GM12878 (cell line): ENCODE results near the gene MOG. TPM values are rescaled to one million over a fixed set of nuclear protein-coding genes. Genes with fewer than 3 reads are reported as not detected.

Source experiments
- ATAC-seq: fragments of 200-7000 bp; cut with Tn5 transposase; 3 replicates; pipeline ENCODE4 v1.9.1; 2020; ENCODE audit warnings: mild to moderate bottlenecking, moderate library complexity
- BruUV-seq: library from RNA; stranded (reverse); fragments of 400-500 nt; replicated peaks from 2 replicates; lab custom pipeline; 2021; lab: Mats Ljungman, UMichigan
- CTCF ChIA-PET: fragments of 300-600 bp; sonication (Branson Sonifier 250); formaldehyde crosslinking; extraction: SDS; loops from one replicate; lab custom pipeline; 2021; ENCODE audit warnings: inconsistent platforms; lab: Yijun Ruan, JAX
- POLR2A ChIA-PET: fragments of 350-600 bp; formaldehyde crosslinking; extraction: SDS; loops from one replicate; lab custom pipeline; 2021; ENCODE audit warnings: inconsistent platforms; lab: Charles Lee
- RAD21 ChIA-PET: fragments of 300-600 bp; sonication (Branson Sonifier 250); formaldehyde crosslinking; loops from one replicate; lab custom pipeline; 2023; ENCODE audit warnings: antibody characterized with exemption; ENCODE audit not compliant: unreplicated experiment; lab: Charles Lee
- SMC1A ChIA-PET: fragments of 300-600 bp; sonication (Branson Sonifier 250); formaldehyde crosslinking; loops from one replicate; lab custom pipeline; 2023; ENCODE audit not compliant: unreplicated experiment, uncharacterized antibody; lab: Charles Lee
- DNase-seq: peaks from one replicate; pipeline ENCODE4 v3.0.0-alpha.2; 2011; ENCODE audit warnings: low read depth, low spot score
- FAIRE-seq: peaks from 3 replicates; lab custom pipeline; 2011; peaks lifted over from hg19 to GRCh38; lab: Jason Lieb, UNC
- H2AFZ ChIP-seq: 2 replicates; pipeline ENCODE4 v1.6.0; 2011; ENCODE audit warnings: low read depth, low read length, control low read depth; ENCODE audit not compliant: control insufficient read depth
- H3K27ac ChIP-seq: 2 replicates; pipeline ENCODE4 v1.5.1; 2011; ENCODE audit warnings: control low read depth; ENCODE audit not compliant: control insufficient read depth, insufficient read depth
- H3K27me3 ChIP-seq, 2 experiments: replicated peaks in 1 of 2; 2 replicates each; pipeline versions ENCODE4 v1.6.0 to v1.6.1; 2011; ENCODE audit warnings: low read length in 1 of 2; ENCODE audit not compliant: control insufficient read depth in 2 of 2, insufficient read depth in 2 of 2
- H3K36me3 ChIP-seq, 2 experiments: 2 replicates each; pipeline ENCODE4 v1.5.1; 2011; ENCODE audit warnings: low read length in 1 of 2; ENCODE audit not compliant: control insufficient read depth in 2 of 2, insufficient read depth in 2 of 2
- H3K4me1 ChIP-seq: 2 replicates; pipeline ENCODE4 v1.6.1; 2011; ENCODE audit warnings: mild to moderate bottlenecking, low read length, moderate library complexity, mixed read lengths; ENCODE audit not compliant: control insufficient read depth, insufficient read depth
- H3K4me2 ChIP-seq: 2 replicates; pipeline ENCODE4 v1.6.0; 2011; ENCODE audit warnings: control low read depth; ENCODE audit not compliant: control insufficient read depth, insufficient read depth
- H3K4me3 ChIP-seq: fragments of 200-600 bp; sonication (generic); 2 replicates; pipeline ENCODE4 v1.5.1; 2016
- H3K79me2 ChIP-seq: 2 replicates; pipeline ENCODE4 v1.6.0; 2011; ENCODE audit warnings: low read length; ENCODE audit not compliant: control insufficient read depth, insufficient read depth
- H3K9ac ChIP-seq: 2 replicates; pipeline ENCODE4 v1.8.0; 2011; ENCODE audit warnings: low read length, control low read depth, mixed read lengths; ENCODE audit not compliant: control insufficient read depth, insufficient read depth
- H3K9me3 ChIP-seq: replicated peaks from 3 replicates; pipeline ENCODE4 v1.5.1; 2011; ENCODE audit warnings: mild to moderate bottlenecking, low read length; ENCODE audit not compliant: control insufficient read depth, insufficient read depth
- H4K20me1 ChIP-seq: 2 replicates; pipeline ENCODE4 v1.6.0; 2011; ENCODE audit not compliant: control insufficient read depth, insufficient read depth
- IKZF1 ChIP-seq: fragments of 450-650 bp; conservative IDR thresholded peaks from 2 replicates; pipeline ENCODE4 v1.6.1; 2017; ENCODE audit warnings: antibody characterized with exemption, mild to moderate bottlenecking
- IKZF2 ChIP-seq, 2 experiments: fragments of 450-650 bp; IDR thresholded peaks; 2 replicates each; pipeline ENCODE4 v1.6.1; 2017; ENCODE audit warnings: mild to moderate bottlenecking in 2 of 2, moderate library complexity in 2 of 2
- RAD21 ChIP-seq: IDR thresholded peaks from 2 replicates; pipeline ENCODE4 v1.6.1; 2011; ENCODE audit warnings: mild to moderate bottlenecking, low read depth, low read length, moderate library complexity; ENCODE audit not compliant: insufficient read depth
- SMC3 ChIP-seq: IDR thresholded peaks from 2 replicates; pipeline ENCODE4 v1.6.1; 2011; ENCODE audit warnings: low read length, improper control_type of control experiment, borderline replicate concordance
- YBX1 ChIP-seq: fragments of 450-650 bp; IDR thresholded peaks from 2 replicates; pipeline ENCODE4 v1.6.1; 2016; ENCODE audit warnings: antibody characterized with exemption
- WGBS: methylation state at CpG from one replicate; pipeline ENCODE4 v1.1.6; 2016; ENCODE audit warnings: low lambda C conversion rate; ENCODE audit not compliant: insufficient replicate concordance, insufficient coverage; ENCODE audit errors: missing lambda C conversion rate; 5-methylcytosine and 5-hydroxymethylcytosine counted together
- in situ Hi-C: fragments of 300-500 bp; cut with MboI; formaldehyde crosslinking; loops from 9 replicates; pipeline ENCODE4 v1.14.3; 2018; ENCODE audit warnings: mixed read lengths
- intact Hi-C: fragments of 100-400 bp; cut with micrococcal nuclease; formaldehyde crosslinking; loops from one replicate; pipeline ENCODE4 v1.14.2; 2022; ENCODE audit not compliant: unreplicated experiment
- polyA plus RNA-seq, 11 experiments: library from polyadenylated mRNA; depleted of rRNA in 4 of 11; unstranded in 6 of 11; stranded (reverse) in 5 of 11; fragments of >200 nt; fragmentation: Nextera tagmentation in 4 of 11; fragmentation: Illumina TruSeq in 1 of 11; extraction: Ambion mirVana in 4 of 11; extraction: Trizol in 1 of 11; gene quantifications; 1 replicate in 1 of 11; 2 replicates in 10 of 11; pipeline versions ENCODE4 v1.2.1 to v1.2.3, GENCODE V29; 2011 to 2016; ENCODE audit warnings: inconsistent platforms in 2 of 11, missing spikeins in 2 of 11, low read depth in 1 of 11
- total RNA-seq, 4 experiments: library from RNA; depleted of rRNA in 3 of 4; stranded (reverse); fragments of >200 nt in 3 of 4; fragmentation: Illumina TruSeq in 1 of 4; extraction: Trizol in 1 of 4; gene quantifications; 2 replicates each; pipeline versions ENCODE4 v1.2.1 to v1.2.3, GENCODE V29; 2013 to 2021
- TF ChIP-seq, protein P1 (sequence below): IDR thresholded peaks from 2 replicates; pipeline ENCODE4 v1.6.1; 2012; ENCODE audit warnings: improper control_type of control experiment, low read depth, low read length; ENCODE audit not compliant: insufficient replicate concordance
- TF ChIP-seq, protein P2 (sequence below), 3 experiments: IDR thresholded peaks in 2 of 3; conservative IDR thresholded peaks in 1 of 3; 2 replicates each; pipeline ENCODE4 v1.5.1; 2011; ENCODE audit warnings: low read depth in 3 of 3, low read length in 3 of 3, mild to moderate bottlenecking in 3 of 3, control low read depth in 2 of 3, moderate library complexity in 2 of 3, inconsistent platforms in 1 of 3, mixed read lengths in 1 of 3; ENCODE audit not compliant: control insufficient read depth in 2 of 3, insufficient read depth in 1 of 3; ENCODE audit errors: extremely low read depth in 1 of 3
- TF ChIP-seq, protein P3 (sequence below): fragments of 450-650 bp; IDR thresholded peaks from 2 replicates; pipeline ENCODE4 v1.6.1; 2017; ENCODE audit warnings: low read depth, mild to moderate bottlenecking, moderate library complexity

The MOG gene
- total and polyA plus RNA-seq, 10 of the 15 experiments (the other 5 are each of a cell fraction or from before 2014, with no cell fraction given): not detected

DNA sequence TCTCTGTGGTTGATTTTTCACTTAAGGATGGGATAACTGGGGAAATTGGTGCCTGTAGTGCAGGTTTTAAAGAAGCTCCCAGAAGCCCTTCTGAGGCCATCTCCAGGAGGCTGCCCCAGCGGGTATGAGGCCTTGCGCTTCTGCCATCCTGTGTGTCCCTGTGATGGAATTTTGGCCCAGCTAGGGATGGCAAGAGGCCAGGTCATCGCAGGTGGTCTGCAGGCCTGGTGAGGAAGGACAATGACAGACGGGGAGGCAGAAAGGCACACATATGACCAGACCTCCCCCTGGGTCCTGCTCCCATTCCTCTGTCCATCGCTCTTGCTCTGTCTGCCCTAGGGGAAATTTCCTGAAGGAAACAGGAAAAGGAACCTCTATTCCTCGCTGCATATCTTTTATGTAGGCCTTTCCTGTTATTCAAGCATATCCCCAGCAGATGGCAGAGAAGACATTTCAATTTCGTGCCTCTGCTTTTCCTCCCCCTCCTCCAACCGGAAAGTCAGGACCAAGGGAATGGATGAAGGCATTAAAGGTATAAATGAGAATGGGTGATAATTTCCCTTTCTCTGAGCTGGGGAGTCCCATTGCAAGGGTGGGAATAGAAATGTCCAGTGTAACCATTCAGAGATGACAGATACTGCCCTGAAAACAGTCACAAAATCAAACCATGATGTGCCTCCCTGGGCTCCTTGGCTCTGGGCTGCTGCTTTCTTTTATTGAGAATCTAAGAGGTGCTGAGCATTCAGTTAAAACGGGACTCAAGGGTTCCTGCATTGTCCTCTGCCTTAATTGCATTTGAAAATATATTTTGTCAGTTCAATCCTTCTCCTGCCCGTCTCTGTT lies 48.7 kb downstream of the MOG start:
- Histone ChIP-seq H3K9ac (no peak overlapping the region), H3K9me3 (no peaks in the 10 kb centered on the region; the same call in 2 of the 3 replicates), H3K36me3 (no peaks in the 10 kb centered on the region), H4K20me1 (no peaks in the 10 kb centered on the region), H3K27ac (no peak overlapping the region), H3K27me3 (no peaks in the 10 kb centered on the region), H3K4me1 (peaks cover 11% of the 10 kb centered on the region; the same call in 1 of the 2 replicates), H3K4me2 (no peak overlapping the region), H2AFZ (no peak overlapping the region), H3K4me3 (no peak overlapping the region)
- CTCF ChIA-PET: interaction anchor here (1.0 to 2.2 kb wide), 8 partner anchors 15 to 129 kb away, joined by 3 to 10 read pairs (median 6); no protein-coding TSS in a partner anchor
- in situ Hi-C loops (no loop called here), intact Hi-C loops (loop anchor here (1.0 kb wide), 1 partner anchor 129 kb away; no protein-coding TSS in a partner anchor)
- SMC1A ChIA-PET: interaction anchor here (0.6 to 1.5 kb wide), 7 partner anchors 11 to 330 kb away, joined by 3 to 6 read pairs (median 3); no protein-coding TSS in a partner anchor
- FAIRE-seq: no peak
- no peak for ATAC-seq
- RAD21 ChIA-PET: interaction anchor here (0.9 kb wide), 2 partner anchors 43 to 45 kb away, joined by 3 read pairs; no protein-coding TSS in a partner anchor
- POLR2A ChIA-PET: interaction anchor here (0.8 kb wide), 1 partner anchor 47 kb away, joined by 3 read pairs; no protein-coding TSS in a partner anchor
- BruUV-seq: no TSS peak
- no peak for DNase-seq
- TF ChIP-seq YBX1 (no peak), IKZF2 (IDR thresholded peaks at IDR 0.05) (peak; percentile 18 to 25; a peak in 1 of 4 replicates), IKZF1 (0 out of 2 replicates have a peak, but pooled peaks have one; percentile 20), RAD21 (peak; percentile 60), SMC3 (peak; percentile 51; the same call in 1 of the 2 replicates)
- TF ChIP-seq, protein P1, sequence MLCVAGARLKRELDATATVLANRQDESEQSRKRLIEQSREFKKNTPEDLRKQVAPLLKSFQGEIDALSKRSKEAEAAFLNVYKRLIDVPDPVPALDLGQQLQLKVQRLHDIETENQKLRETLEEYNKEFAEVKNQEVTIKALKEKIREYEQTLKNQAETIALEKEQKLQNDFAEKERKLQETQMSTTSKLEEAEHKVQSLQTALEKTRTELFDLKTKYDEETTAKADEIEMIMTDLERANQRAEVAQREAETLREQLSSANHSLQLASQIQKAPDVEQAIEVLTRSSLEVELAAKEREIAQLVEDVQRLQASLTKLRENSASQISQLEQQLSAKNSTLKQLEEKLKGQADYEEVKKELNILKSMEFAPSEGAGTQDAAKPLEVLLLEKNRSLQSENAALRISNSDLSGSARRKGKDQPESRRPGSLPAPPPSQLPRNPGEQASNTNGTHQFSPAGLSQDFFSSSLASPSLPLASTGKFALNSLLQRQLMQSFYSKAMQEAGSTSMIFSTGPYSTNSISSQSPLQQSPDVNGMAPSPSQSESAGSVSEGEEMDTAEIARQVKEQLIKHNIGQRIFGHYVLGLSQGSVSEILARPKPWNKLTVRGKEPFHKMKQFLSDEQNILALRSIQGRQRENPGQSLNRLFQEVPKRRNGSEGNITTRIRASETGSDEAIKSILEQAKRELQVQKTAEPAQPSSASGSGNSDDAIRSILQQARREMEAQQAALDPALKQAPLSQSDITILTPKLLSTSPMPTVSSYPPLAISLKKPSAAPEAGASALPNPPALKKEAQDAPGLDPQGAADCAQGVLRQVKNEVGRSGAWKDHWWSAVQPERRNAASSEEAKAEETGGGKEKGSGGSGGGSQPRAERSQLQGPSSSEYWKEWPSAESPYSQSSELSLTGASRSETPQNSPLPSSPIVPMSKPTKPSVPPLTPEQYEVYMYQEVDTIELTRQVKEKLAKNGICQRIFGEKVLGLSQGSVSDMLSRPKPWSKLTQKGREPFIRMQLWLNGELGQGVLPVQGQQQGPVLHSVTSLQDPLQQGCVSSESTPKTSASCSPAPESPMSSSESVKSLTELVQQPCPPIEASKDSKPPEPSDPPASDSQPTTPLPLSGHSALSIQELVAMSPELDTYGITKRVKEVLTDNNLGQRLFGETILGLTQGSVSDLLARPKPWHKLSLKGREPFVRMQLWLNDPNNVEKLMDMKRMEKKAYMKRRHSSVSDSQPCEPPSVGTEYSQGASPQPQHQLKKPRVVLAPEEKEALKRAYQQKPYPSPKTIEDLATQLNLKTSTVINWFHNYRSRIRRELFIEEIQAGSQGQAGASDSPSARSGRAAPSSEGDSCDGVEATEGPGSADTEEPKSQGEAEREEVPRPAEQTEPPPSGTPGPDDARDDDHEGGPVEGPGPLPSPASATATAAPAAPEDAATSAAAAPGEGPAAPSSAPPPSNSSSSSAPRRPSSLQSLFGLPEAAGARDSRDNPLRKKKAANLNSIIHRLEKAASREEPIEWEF: no peak
- TF ChIP-seq, protein P2, sequence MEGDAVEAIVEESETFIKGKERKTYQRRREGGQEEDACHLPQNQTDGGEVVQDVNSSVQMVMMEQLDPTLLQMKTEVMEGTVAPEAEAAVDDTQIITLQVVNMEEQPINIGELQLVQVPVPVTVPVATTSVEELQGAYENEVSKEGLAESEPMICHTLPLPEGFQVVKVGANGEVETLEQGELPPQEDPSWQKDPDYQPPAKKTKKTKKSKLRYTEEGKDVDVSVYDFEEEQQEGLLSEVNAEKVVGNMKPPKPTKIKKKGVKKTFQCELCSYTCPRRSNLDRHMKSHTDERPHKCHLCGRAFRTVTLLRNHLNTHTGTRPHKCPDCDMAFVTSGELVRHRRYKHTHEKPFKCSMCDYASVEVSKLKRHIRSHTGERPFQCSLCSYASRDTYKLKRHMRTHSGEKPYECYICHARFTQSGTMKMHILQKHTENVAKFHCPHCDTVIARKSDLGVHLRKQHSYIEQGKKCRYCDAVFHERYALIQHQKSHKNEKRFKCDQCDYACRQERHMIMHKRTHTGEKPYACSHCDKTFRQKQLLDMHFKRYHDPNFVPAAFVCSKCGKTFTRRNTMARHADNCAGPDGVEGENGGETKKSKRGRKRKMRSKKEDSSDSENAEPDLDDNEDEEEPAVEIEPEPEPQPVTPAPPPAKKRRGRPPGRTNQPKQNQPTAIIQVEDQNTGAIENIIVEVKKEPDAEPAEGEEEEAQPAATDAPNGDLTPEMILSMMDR (IDR thresholded peaks at IDR 0.05 in 2 of 3, conservative IDR thresholded peaks at IDR 0.05 in 1 of 3; ENCODE audit: control insufficient read depth in 2 of 3, extremely low read depth in 1 of 3, insufficient read depth in 1 of 3, low read depth in 3 of 3, low read length in 3 of 3): peak; percentile 34 to 54 (median 46); a peak in 5 of 6 replicates
- TF ChIP-seq, protein P3, sequence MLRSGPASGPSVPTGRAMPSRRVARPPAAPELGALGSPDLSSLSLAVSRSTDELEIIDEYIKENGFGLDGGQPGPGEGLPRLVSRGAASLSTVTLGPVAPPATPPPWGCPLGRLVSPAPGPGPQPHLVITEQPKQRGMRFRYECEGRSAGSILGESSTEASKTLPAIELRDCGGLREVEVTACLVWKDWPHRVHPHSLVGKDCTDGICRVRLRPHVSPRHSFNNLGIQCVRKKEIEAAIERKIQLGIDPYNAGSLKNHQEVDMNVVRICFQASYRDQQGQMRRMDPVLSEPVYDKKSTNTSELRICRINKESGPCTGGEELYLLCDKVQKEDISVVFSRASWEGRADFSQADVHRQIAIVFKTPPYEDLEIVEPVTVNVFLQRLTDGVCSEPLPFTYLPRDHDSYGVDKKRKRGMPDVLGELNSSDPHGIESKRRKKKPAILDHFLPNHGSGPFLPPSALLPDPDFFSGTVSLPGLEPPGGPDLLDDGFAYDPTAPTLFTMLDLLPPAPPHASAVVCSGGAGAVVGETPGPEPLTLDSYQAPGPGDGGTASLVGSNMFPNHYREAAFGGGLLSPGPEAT: 0 out of 2 replicates have a peak, but pooled peaks have one; percentile 45
- TF ChIP-seq, all 136 proteins: peak for 6
- H3K79me2 ChIP-seq: no peaks in the 10 kb centered on the region
- WGBS: 31% methylated on average over 10 of the region's 10 CpGs
